GM18867 (cell line): Measurements from ENCODE around the gene ENTR1.

ENCODE experiments used
- ATAC-seq: cut with Tn5 transposase; IDR thresholded peaks from one replicate; pipeline ENCODE4 v1.9.1; 2021; ENCODE audit warnings: mild to moderate bottlenecking, moderate library complexity; ENCODE audit not compliant: unreplicated experiment

The ENTR1 gene

DNA sequence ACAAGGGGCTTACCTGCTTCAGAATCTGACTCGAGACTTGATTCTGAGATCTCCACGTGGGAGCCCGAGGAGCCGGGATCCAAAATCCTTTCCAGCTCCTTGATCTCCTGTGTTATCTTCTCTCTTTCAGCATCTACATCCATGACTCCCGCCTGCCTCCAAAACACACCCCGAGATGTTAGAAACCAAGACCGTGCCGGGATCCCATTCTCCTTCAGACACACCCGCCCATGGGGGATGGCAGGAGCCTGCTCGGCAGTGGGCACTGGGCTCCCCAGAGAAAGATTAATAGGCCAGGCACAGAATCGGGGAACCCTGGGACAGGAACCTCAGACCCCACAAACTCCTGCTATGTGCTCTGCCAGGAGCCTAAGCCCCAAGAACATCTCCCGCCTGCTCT lies 12.1 kb downstream of the ENTR1 start:
- ATAC-seq = no peak

DNA sequence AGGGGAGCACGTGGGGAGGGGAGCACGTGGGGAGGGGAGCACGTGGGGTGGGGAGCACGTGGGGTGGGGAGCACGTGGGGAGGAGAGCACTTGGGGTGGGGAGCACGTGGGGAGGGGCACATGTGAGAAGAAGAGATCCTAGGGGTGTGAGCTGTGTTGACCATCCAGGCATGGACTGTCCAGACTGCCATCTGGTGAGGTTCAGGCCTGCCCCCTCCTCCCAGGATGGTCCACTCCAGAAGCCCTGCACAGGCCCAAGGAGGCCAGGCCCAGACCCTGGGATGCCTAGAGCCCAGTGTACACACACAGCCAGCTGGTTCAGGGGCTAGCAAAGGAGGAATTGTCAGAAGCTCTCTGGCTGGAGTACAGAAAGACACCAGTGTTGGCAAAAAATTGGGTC lies 12.8 kb downstream of the ENTR1 start:
- no peak for ATAC-seq

DNA sequence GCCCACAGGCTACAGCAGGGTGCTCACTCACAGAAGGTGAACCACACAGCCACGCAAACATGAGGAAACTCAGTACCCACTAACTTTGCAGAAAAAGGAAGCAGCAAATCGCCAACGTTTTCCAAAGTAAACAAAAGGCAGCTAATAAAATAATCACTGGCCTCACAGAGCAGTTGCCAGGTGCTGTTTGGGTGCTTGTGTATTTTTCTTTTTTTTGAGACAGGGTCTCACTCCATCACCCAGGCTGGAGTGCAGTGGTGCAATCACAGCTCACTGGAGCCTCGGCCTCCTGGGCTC lies 14.2 kb downstream of the ENTR1 start:
- no peak for ATAC-seq

DNA sequence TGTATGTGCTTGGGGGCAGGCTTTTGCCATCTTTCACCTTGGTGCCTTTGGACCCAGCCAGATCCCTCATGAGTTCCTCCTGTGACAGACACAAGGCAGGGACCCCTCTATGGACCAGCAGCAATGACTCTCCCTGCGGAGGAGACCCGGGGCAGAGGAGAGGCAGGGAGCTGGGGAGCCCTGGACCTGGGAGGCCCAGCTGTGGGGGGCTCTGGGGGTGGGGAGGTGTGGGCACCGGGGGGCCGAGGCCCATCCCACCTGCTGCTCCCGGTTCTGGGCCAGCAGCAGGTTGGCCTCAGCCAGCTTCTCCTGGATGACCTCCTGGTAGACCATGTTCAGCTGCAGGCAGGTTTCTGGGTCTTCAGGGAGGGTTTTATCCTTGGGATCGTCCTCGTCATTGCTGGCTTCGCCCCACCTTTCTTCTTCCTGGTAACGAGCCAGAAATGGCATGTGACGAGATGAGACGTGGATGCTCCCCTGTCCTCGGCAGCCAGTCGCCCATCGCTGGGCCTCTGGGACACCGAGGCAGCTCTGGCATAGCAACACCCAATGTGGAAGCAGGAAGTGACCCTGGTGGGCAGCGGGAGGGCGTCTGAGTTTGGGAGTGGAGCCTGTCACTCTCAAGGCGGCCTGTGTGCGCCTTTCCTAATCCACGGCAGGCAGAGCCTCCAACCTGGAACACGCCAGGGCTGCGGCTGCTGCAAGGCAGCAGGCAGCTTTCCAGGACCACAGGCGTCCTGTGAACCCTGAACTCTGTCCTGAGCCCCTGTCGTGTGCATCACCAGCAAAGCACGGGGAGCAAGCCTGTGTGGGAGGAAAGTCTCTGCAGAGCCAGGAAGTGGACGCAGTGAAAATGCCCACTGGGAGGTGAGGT lies 14.8 kb downstream of the ENTR1 start:
- no peak for ATAC-seq

DNA sequence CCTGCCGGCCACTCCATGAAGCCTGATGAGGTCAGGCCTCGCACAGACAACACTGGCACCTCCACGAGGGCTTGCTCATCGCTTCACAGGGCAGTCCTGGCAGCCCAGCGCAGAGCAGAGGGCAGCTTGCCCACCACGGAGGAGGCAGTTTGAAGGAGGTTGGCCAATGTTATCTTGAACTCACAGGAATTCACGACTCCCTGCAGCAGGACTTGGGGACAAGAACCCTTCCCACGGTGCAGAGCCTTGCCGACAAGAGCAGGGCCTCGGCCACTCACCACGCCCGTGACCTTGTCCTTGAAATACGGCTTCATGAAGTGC lies 15.4 kb downstream of the ENTR1 start:
- no peak for ATAC-seq

DNA sequence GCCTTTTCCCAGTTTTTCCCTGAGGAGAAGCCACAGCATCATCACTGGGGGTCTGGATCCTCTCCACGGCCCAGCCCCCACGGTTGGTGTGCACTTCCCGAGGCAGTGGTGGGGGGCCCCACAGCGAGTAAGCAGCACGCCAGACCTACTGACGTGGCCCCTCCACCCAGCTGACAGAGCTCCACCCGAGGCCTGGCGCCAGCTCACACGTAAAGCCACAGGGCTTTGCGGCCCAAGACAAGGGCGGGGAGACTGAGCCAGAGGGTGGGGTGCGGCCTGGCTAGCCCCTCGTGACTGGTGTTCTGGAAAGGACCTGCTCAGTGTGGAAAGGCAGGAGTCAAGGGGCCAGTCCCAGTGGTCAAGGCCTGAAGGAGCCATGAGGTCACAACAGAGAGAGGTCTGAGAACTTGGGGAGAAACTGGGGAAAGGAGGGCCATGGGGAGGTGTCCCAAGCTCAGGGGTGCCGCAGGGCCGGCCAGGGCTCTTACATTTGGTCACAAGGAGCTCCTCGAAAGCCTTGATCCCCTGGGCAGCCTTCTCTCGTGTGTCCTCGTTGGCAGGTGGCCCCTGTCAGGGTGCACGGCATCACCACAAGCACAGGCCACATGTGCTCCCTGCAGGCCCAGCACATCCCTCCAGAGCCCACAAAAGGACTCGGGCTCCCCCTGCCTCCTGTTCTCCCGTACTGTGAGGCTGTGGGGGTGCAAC lies 15.9 kb downstream of the ENTR1 start:
- no peak for ATAC-seq

DNA sequence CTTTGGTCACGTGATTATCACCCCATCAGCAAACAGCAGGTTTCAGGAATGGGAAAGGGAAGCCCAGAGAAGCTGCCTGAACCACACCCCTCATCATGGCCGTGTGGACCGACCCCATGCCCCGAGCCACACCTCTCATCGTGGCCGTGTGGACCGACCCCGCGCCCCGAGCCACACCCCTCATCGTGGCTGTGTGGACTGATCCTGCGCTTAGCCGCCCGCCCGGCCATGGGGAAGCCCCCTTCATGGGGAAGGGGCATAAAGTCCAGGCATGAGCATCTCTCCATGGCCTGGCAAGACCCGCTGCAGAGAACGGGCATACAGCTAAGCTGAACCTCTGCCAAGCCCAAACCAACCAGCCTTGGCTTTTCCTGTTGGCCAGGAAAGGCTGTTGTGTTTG lies 16.9 kb downstream of the ENTR1 start:
- no peak for ATAC-seq

DNA sequence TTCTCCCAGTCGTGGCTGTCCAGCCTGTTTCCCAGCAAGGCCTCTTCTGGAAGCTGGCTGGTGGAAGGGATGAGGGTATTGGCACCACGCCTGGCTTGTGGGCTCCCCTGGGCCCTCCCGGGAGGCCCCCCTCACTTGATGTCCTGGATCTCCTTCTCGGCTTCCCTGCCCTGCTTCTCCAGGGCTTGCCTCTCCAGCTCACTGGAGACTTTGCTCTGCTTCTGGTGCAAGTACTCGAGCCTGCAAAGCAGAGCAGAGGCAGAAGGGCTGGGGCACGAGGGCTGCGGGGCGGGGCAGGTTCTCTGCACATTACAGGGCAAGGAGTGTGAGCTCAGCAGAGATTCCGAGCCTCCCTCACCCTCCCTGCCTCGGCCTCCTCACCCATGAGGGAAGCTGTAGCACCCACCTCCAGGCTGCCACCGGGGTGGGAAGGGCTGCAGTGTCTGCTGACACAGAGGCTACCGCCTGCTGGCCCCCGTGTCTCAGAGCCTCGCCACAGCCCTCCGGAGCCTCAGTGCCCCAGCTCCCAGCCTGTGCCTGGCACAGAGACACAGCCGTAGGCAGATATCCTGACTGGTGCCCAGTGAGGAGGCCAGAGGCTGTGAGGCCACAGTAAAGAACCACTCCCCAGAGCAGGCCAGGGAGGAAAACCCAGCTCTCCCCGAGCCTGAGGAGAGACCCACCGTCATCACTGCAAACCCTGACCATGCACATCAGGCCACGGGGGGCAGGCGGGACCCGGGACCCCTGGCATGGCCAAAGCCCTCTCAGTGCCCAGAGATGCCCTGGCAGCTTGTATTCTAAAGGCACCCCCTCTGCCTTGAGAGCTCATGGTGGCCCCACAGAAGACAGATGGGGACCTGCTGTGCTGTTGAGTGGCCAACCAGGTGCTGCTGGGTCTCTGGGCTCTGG lies 17.6 kb downstream of the ENTR1 start:
- no peak for ATAC-seq

DNA sequence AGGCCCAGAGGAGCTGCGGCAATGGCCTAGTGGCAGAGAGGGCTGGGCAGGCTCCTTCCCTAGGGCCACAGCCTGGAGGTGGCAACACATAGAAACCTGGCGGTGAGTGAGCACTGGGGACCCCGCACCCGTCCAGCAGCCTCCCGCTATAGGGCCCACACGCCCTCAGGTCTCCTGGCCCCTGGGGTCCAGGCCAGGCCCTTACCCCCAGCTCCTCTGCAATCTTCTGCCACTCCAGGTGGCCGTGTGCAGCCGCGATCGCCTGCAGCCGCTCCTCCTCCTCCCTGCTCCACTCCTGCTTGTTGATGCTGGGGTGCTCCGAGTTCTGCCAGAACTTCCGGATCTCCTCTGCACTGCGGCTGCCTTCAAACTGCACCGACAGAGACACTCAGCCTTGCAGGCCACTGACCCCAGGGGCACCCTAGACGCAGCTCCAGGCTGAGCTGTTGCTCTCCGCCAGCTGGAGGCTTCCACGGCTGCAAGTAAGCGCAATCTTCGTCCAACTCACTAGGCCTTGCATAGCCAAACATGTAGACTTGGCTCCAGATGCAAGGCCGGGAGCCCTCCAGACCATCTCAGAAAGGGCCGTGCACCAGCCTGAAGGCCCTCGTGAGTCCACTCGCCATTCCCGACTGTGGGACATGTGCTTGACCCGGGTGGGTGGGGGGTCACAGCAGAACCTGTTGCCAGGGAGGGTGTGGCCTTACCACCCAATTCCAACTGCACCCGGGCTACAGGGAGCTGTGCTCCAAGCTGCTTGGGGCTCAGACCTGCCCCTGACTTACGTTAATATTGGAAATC lies 18.5 kb downstream of the ENTR1 start:
- ATAC-seq = no peak

DNA sequence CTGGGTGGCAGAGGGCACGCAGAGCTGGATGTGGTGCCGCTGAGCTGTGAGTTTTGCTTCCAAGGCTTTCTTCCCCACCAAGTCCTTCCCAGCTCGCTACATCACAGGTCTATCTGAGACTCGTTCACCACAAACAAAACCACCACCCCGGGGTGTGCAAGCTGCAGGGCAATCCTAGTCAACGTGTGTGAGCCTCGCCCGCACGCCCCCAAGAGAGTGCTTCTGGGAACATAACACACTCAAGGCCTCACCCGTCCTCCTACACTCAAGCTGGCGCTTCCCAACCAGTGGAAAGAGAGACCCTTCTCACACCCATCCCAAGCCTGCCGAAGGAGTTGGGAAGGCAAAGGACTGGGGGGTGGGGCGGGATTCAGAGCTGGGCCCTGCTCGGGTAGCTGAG lies 21.0 kb downstream of the ENTR1 start:
- ATAC-seq = no peak

DNA sequence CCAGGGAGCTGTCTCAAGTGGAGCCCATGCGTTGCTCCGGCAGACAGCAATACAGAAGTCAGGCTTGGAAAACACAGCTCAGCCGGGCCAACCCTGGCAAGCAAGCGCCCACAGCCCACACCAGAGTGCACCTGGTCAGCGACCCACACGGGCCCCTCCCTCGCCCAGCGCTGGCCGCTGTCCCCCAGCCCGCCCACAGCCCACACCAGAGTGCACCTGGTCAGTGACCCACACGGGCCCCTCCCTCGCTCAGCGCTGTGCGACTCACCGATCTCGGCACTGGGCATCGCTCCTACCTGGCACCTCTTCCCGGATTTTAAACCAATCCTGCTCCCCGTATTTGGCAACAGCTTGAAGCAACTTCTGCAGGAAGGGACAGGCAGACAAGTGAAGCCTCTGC lies 23.2 kb downstream of the ENTR1 start:
- ATAC-seq = no peak

DNA sequence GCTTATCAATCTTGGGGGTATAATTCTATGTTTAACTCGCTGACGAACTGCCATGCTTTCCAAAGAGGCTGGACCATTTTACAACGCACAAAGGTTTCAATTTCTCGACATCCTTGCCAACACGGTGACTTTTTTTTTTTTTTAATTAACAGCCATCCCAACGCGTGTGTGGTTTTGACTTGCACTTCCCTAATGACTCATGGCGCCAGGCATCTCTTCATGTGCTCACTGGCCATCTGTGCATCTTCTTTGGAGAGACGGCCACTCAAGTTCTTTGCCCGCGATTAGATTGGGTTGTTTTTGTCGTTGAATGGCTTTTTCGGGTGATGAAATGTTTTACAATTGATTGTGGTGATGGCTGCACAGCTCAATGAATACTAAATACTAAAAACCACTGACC lies 24.4 kb downstream of the ENTR1 start:
- no peak for ATAC-seq

DNA sequence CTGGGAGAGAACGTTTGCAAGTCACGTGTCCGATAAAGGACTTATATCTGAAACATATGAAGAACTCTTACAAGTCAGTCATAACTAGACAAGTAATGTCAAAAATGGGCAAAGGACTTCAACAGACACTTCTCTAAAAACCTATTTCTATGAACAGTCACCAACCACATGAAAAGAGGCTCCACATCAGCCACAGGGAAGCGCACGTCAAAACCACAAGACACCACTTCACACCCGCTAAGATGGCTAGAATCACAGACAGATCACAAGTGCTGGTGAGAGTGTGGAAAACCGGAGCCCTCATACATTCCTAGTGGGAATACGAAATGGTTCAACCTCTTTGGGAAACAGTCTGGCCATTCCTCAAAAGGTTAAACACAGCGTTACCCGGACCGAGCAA lies 25.4 kb downstream of the ENTR1 start:
- ATAC-seq = no peak

DNA sequence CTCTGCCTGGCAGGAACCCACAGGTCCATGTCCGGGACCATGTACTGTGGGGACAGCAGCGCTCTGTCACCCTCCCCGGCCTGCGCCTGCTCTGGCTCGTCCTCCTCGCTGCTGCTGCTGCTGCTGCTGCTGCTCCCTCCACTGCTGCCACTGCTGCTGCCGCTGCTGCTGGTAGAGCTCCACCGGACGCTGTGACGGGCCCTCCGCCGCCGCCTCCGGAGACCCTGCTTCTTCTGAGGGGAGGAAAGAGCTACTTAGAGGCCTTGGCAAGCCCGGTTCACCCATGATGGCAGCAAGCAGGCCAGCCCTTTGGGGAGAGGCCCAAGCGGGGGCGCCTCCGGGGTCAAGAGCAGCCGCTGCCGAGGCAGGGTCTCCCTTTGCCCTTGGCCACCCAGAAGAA lies 27.0 kb downstream of the ENTR1 start:
- ATAC-seq = no peak

DNA sequence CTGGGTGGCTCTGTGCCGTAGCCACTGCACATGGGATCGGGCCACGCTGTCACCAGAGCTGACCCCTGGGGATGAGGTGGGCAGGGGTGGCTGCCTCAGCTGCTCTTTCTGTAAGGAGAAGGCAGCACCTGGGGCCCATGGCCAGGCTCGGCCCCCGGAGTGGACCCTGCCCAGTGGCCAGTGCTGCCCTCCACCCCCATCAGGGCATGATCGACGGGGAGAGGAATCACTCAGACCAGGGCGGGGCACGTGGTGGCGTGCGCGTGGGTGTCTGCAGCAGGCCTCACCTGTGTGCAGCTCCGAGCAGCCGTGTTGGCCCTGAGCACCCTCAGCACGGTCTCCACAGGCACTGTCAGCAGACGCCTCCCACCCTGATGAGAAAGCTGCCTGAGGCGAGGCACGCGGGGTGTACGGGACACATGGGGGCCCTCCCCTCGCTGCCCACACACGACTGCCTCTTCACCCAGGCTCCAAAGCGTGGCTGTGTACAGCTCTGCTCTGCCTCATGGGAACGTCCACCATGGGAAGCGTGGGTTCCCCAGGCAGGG lies 28.4 kb downstream of the ENTR1 start:
- ATAC-seq = no peak

DNA sequence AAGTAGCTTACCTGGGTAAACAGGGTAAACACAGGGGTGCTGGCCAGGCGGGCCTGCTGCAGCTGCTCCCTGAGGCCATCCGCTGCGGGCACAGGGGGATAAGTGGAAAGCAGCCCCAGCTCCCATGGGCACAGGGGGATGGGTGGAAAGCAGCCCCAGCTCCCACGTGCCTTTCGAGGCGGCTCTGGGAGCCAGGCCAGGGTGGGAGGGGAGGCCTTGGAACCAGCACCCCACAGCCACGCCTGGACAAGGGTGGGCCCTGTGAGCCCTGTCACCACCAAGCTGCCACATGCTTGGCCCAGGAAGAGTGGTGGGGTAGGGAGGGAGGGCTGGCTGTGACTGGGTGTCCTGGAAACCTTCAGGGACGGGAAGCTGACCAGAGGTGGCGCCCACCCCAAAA lies 29.1 kb downstream of the ENTR1 start:
- ATAC-seq = no peak

DNA sequence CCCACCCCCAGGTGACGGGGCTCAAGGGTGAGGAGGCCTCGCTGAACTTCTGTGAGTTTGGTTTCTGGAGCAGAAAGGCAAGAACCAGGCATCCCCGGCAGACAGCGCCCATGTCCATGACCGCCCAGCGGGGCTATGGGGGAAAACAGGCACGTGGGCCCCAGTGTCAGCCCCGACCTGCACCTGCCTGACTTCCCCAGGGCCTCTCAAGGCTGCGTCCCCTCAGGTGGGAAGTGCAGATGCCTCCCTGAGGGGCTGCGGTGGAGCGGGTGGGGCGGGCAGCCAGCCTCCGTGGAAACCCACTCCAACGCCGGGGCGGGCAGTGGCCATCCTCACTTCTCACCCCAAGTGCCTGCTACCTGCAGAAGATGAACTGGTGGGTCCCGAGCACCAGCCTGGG lies 30.0 kb downstream of the ENTR1 start:
- ATAC-seq = no peak

DNA sequence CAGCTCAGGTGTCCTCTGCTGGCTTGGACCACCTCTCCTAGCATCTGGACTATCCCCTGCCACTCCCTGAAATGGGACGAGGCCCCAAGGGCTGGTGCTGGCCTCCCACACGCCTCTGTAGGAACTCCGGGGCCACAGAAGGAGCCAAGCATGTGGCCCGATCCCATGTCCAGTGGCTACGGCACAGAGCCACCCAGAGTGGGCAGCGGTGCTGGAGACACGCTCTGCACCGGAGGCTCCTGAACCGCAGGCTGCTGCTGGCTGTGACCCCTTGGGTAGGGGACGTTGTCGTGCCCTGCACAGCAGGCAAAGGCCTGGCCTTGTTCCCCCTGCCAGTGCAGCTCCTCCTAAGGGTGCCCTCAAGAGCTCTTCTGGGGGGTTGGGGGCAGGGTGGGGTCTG lies 30.5 kb downstream of the ENTR1 start:
- no peak for ATAC-seq

DNA sequence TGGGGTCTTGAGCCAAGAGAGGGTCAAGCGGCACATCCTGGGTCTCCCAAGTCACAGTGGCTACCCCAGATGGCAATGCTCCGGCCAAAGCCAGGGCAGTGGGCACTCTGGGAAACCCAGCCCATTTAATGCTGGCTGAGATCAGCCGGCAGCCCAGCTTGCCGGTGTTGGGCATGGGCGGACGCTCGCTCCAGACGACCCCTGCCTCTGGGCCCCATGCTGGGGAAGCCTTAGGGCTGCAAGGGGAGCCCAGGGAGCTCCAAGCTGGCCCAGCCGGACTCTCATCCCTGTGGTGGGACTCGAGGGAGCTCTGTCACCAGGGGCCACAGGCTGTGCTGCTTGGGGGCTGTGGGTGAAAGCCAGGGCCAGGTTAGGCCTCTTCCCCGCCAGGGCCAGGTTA lies 31.0 kb downstream of the ENTR1 start:
- ATAC-seq = no peak

DNA sequence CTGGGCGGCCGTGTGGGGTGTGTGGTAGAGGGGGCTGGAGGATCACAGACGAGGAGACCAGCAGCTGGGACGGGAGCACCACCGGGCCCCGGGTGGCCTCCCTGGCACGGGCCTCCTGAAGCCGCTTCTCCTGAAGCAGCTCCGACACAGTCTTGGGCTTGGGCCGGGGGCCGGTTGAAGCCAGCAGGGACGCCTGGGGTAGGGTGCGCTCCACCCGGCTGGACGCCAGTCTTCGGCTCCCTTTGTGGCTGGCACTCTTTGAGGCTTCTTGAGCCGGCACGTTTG lies 31.5 kb downstream of the ENTR1 start:
- no peak for ATAC-seq
